SK-N-MC (cell line): ENCODE measurements around the gene WAC.
"Not testable (repeated sequence)": the region's sequence is repeated elsewhere in the genome, so short reads cannot be mapped to it uniquely, and the experiment has no call there.

Experiments used
- DNase-seq: peaks from one replicate; pipeline ENCODE4 v3.0.0-alpha.2; 2011; ENCODE audit warnings: low read depth, low spot score
- H3K27ac ChIP-seq: fragments of 200-600 bp; sonication (generic); 2 replicates; pipeline ENCODE4 v1.5.1; 2016; ENCODE audit warnings: mixed run types
- H3K36me3 ChIP-seq: fragments of 200-600 bp; sonication (generic); 2 replicates; pipeline ENCODE4 v1.6.1; 2017; ENCODE audit warnings: antibody characterized with exemption, low read length, mixed read lengths; ENCODE audit not compliant: insufficient read depth
- H3K4me3 ChIP-seq: fragments of 200-600 bp; sonication (generic); 2 replicates; pipeline ENCODE4 v1.5.1; 2016
- H3K9ac ChIP-seq: fragments of 200-600 bp; sonication (generic); 2 replicates; pipeline ENCODE4 v1.8.0; 2017; ENCODE audit warnings: mixed run types, mixed read lengths; ENCODE audit not compliant: insufficient read length
- H3K9me3 ChIP-seq: fragments of 200-600 bp; sonication (generic); 2 replicates; pipeline ENCODE4 v1.6.1; 2017; ENCODE audit warnings: low read depth, mild to moderate bottlenecking, antibody characterized with exemption, low read length, moderate library complexity, mixed read lengths
- EZH2 ChIP-seq: fragments of 200-600 bp; sonication (generic); IDR thresholded peaks from one replicate; pipeline ENCODE4 v1.6.1; 2017; ENCODE audit warnings: antibody characterized with exemption
- FOXP2 ChIP-seq: optimal IDR thresholded peaks from 2 replicates; pipeline ENCODE3; 2011; ENCODE audit warnings: mild to moderate bottlenecking, moderate library complexity; ENCODE audit not compliant: insufficient read depth; ENCODE audit errors: extremely low read length, control extremely low read depth
- POLR2AphosphoS5 ChIP-seq: IDR thresholded peaks from 2 replicates; pipeline ENCODE4 v1.6.1; 2012; ENCODE audit warnings: mild to moderate bottlenecking, low read depth, low read length, borderline replicate concordance

WAC gene

GRCh38 chr10:28644647-28645046 is 111.7 kb downstream of the WAC start:
- H3K27ac ChIP-seq: no peak overlapping the region
- TF ChIP-seq EZH2 (no peak), FOXP2 (no peak), POLR2AphosphoS5 (no peak)
- no peak for DNase-seq
- no peaks in the 10 kb centered on the region for H3K36me3 ChIP-seq
- no peaks in the 10 kb centered on the region for H3K9me3 ChIP-seq
- no peak overlapping the region for H3K4me3 ChIP-seq
- no peak overlapping the region for H3K9ac ChIP-seq

- Histone ChIP-seq H3K36me3 (no peaks in the 10 kb centered on the region), H3K9ac (no peak overlapping the region), H3K4me3 (no peak overlapping the region), H3K9me3 (no peaks in the 10 kb centered on the region), H3K27ac (no peak overlapping the region)
- no peak for DNase-seq
- no peak for TF ChIP-seq EZH2
- no peak for TF ChIP-seq FOXP2
- no peak for TF ChIP-seq POLR2AphosphoS5
Observed at GRCh38 chr10:28652106-28652505, 119.2 kb downstream of the WAC start.

- Histone ChIP-seq H3K4me3 (no peak overlapping the region), H3K9me3 (no peaks in the 10 kb centered on the region), H3K27ac (no peak overlapping the region), H3K36me3 (no peaks in the 10 kb centered on the region), H3K9ac (no peak overlapping the region)
- no peak for DNase-seq
- TF ChIP-seq EZH2: no peak
- no peak for TF ChIP-seq FOXP2
- TF ChIP-seq POLR2AphosphoS5: no peak
Observed at GRCh38 chr10:28652703-28653102, 119.8 kb downstream of the WAC start.

GRCh38 chr10:28658824-28659223 is 125.9 kb downstream of the WAC start:
- H3K27ac ChIP-seq, H3K4me3 ChIP-seq, H3K9me3 ChIP-seq, H3K9ac ChIP-seq, DNase-seq, H3K36me3 ChIP-seq: not testable (repeated sequence)

- no peak for DNase-seq
- TF ChIP-seq POLR2AphosphoS5: no peak
- Histone ChIP-seq H3K9ac (no peak overlapping the region), H3K4me3 (no peak overlapping the region), H3K36me3 (no peaks in the 10 kb centered on the region), H3K27ac (no peak overlapping the region), H3K9me3 (no peaks in the 10 kb centered on the region)
Observed at GRCh38 chr10:28661035-28661434, 128.1 kb downstream of the WAC start.

- no peak for DNase-seq
- Histone ChIP-seq H3K36me3 (no peaks in the 10 kb centered on the region), H3K4me3 (no peak overlapping the region), H3K9me3 (no peaks in the 10 kb centered on the region), H3K9ac (no peak overlapping the region), H3K27ac (no peak overlapping the region)
- TF ChIP-seq EZH2 (no peak), FOXP2 (no peak), POLR2AphosphoS5 (no peak)
Observed at GRCh38 chr10:28663576-28664368, 130.9 kb downstream of the WAC start.

- Histone ChIP-seq H3K27ac (no peak overlapping the region), H3K9ac (no peak overlapping the region), H3K4me3 (no peak overlapping the region), H3K9me3 (no peaks in the 10 kb centered on the region), H3K36me3 (no peaks in the 10 kb centered on the region)
- TF ChIP-seq FOXP2: no peak
- no peak for TF ChIP-seq POLR2AphosphoS5
- no peak for DNase-seq
Observed at GRCh38 chr10:28664369-28664740, 131.4 kb downstream of the WAC start.

GRCh38 chr10:28666751-28667467 is 134.0 kb downstream of the WAC start:
- no peak for DNase-seq
- Histone ChIP-seq H3K9ac (no peak overlapping the region), H3K9me3 (no peaks in the 10 kb centered on the region), H3K36me3 (no peaks in the 10 kb centered on the region), H3K27ac (no peak overlapping the region; the same call in 1 of the 2 replicates), H3K4me3 (no peak overlapping the region)
- TF ChIP-seq FOXP2 (no peak), EZH2 (no peak), POLR2AphosphoS5 (no peak)
